Activated naive CD4-positive, alpha-beta T cell treated with anti-CD3 and anti-CD28 coated beads, Interleukin-2, amount 50 U/mL, for 24 hours (primary cell): Measurements from ENCODE around the gene FAM184A.
"Not testable (repeated sequence)": the region's sequence is repeated elsewhere in the genome, so short reads cannot be mapped to it uniquely, and the experiment has no call there.

Source experiments
- H3K27ac Mint-ChIP-seq: one replicate; pipeline ENCODE4 v1.8.0; 2021; ENCODE audit warnings: mild to moderate bottlenecking, mixed read lengths
- H3K27me3 Mint-ChIP-seq: one replicate; pipeline ENCODE4 v1.8.0; 2021; ENCODE audit warnings: mixed read lengths
- H3K36me3 Mint-ChIP-seq: one replicate; pipeline ENCODE4 v1.8.0; 2021; ENCODE audit warnings: mixed read lengths
- H3K4me1 Mint-ChIP-seq: one replicate; pipeline ENCODE4 v1.8.0; 2021; ENCODE audit warnings: mixed read lengths
- H3K4me3 Mint-ChIP-seq: one replicate; pipeline ENCODE4 v1.8.0; 2021; ENCODE audit warnings: mild to moderate bottlenecking, mixed read lengths
- H3K9me3 Mint-ChIP-seq: one replicate; pipeline ENCODE4 v1.8.0; 2021; ENCODE audit warnings: mixed read lengths

The FAM184A gene

DNA sequence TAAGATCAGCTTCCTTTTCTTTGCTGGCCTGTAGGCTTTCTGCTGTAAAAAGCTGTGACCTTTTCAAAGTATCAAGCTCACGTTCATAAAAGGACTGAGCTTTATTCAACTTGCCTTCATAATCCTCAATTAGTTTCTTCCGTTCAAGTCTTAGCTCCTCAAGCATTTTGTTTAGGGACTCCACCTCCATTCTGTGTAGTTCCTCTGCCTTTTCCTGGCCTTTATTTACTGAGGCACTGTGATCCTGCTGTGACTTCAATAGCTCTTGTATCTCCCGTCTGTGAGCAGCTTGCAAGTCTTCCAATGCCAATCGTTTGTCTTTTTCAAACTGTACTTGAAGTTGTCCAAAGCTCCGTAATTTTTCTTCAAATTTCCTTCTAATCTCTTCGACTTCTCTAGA, 54.4 kb downstream of the FAM184A start:
- H3K4me1 Mint-ChIP-seq = no peaks in the 10 kb centered on the region
- H3K27ac Mint-ChIP-seq = no peak overlapping the region
- peaks cover 5% of the 10 kb centered on the region for H3K36me3 Mint-ChIP-seq
- no peaks in the 10 kb centered on the region for H3K27me3 Mint-ChIP-seq
- H3K9me3 Mint-ChIP-seq = no peaks in the 10 kb centered on the region
- H3K4me3 Mint-ChIP-seq = no peak overlapping the region

DNA sequence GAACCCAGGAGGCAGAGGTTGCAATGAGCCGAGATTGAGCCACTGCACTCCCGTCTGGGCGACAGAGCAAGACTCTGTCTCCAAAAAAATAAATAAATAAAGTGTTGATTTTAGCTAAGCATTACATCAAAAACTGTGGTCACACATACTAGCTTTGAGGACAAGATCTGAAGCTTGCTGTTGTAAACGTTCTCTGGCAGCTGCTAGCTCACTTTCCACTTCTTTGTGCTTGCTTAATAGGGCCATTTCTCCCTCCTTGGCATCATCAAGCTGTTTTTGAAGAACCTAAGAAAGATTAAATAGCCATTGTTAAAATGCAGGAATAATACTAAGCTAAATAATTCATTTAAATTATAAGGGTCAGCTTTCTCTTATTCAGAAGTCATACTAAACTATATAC, 55.7 kb downstream of the FAM184A start:
- no peak overlapping the region for H3K4me3 Mint-ChIP-seq
- H3K27ac Mint-ChIP-seq = no peak overlapping the region
- no peaks in the 10 kb centered on the region for H3K27me3 Mint-ChIP-seq
- peaks cover 5% of the 10 kb centered on the region for H3K36me3 Mint-ChIP-seq
- H3K4me1 Mint-ChIP-seq = no peaks in the 10 kb centered on the region
- no peaks in the 10 kb centered on the region for H3K9me3 Mint-ChIP-seq

DNA sequence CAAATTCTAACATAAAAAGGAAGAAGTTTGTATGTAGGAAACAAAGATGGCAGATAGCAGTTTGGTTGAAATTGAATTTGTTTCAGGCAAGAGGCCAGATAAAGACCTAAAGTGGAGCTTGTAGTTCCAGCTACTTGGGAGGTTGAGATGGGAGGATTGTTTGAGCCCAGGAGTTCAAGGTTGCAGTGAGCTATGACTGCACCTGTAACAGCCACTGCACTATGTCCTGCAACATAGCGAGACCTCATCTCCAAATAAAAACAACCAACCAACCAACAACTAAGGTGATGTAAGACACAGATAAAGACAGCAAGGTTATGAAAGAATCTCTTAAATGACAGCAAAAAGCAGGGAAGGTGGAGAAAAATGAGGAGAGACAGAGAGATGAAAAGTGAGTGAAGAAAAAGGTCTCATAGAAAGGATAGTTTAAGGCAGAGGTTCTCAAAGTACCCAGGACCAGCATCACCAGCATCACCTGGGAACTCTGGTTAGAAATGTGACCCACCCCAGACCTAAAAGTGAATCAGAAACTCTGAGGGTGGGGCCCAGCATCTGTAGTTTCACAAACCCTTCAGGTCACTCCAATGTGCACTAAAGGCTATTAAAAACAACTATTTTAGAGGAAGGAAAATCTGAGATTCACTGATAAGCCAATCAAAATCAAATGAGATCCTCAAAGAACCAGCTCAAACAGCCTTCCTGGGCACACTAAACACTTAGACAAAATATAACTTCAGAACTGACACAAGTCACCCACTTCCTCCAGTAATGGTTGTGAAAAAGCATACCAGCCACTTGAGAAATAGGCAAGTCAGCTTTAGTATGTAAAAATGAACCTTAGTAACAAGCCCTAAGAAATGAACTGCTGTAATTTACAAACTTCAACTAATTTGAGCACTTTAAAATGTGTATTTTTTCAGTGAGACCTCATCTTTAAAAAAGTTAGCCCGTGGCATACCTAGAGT, 57.6 kb downstream of the FAM184A start:
- H3K9me3 Mint-ChIP-seq = no peaks in the 10 kb centered on the region

DNA sequence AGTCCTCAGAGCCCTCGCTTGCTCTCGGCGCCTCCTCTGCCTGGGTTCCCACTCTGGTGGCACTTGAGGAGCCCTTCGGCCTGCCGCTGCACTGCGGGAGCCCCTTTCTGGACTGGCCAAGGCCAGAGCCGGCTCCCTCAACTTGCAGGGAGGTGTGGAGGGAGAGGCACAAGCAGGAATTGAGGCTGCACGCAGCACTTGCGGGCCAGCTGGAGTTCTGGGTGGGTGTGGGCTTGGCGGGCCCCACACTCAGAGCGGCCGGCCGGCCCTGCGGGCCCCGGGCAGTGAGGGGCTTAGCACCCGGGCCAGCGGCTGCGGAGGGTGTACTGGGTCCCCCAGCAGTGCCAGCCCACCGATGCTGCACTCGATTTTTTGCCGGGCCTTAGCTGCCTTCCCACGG, 63.3 kb downstream of the FAM184A start:
- H3K27me3 Mint-ChIP-seq, H3K9me3 Mint-ChIP-seq: not testable (repeated sequence)

More for the DNA sequence above, 57.6 kb downstream of the FAM184A start:
- Mint-ChIP-seq H3K27me3 (no peaks in the 10 kb centered on the region), H3K4me3 (no peak overlapping the region), H3K36me3 (peaks cover 15% of the 10 kb centered on the region), H3K4me1 (no peaks in the 10 kb centered on the region), H3K27ac (no peak overlapping the region)

DNA sequence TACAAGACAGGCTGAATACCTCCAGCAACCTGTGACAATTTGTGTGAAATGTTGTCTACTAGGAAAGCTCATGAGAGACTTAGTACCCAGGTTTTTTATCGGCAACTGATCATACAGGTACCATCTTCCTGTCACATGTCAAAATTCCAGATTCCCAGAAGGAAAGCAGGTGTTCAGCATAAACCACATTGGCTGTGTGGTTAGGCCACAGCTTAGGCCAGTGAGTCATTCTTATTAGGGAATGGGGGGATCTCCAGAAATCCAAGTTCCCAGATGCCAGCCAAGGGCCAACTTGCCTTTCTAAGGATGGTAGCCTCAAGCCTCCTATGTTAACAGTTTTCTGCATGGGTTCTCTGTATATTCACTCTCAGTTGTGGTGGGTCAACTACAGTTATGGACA, 65.9 kb downstream of the FAM184A start:
- H3K27ac Mint-ChIP-seq = no peak overlapping the region
- H3K9me3 Mint-ChIP-seq = peaks cover 14% of the 10 kb centered on the region
- H3K4me3 Mint-ChIP-seq = no peak overlapping the region
- no peaks in the 10 kb centered on the region for H3K4me1 Mint-ChIP-seq
- H3K27me3 Mint-ChIP-seq = no peaks in the 10 kb centered on the region
- H3K36me3 Mint-ChIP-seq = peaks cover 41% of the 10 kb centered on the region

More for the DNA sequence above, 63.3 kb downstream of the FAM184A start:
- peaks cover 23% of the 10 kb centered on the region for H3K36me3 Mint-ChIP-seq
- not testable (repeated sequence) for H3K4me1 Mint-ChIP-seq, H3K4me3 Mint-ChIP-seq, H3K27ac Mint-ChIP-seq

DNA sequence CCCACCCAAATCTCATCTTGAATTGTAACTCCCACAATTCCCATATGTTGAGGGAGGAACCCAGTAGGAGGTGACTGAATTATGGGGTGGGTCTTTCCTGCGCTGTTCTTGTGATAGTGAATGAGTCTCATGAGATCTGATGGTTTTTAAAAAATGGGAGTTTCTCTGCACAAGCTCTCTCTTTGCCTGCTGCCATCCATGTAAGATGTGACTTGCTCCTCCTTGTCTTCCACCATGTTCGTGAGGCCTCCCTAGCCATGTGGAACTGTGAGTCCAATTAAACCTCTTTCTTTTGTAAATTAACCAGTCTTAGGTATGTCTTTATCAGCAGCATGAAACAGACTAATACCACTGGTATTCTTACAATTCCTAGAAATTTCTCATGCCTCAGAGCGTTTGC, 69.2 kb downstream of the FAM184A start:
- Mint-ChIP-seq H3K36me3 (peaks cover 32% of the 10 kb centered on the region), H3K9me3 (peaks cover 14% of the 10 kb centered on the region)
- H3K27ac Mint-ChIP-seq, H3K4me3 Mint-ChIP-seq, H3K27me3 Mint-ChIP-seq, H3K4me1 Mint-ChIP-seq: not testable (repeated sequence)

DNA sequence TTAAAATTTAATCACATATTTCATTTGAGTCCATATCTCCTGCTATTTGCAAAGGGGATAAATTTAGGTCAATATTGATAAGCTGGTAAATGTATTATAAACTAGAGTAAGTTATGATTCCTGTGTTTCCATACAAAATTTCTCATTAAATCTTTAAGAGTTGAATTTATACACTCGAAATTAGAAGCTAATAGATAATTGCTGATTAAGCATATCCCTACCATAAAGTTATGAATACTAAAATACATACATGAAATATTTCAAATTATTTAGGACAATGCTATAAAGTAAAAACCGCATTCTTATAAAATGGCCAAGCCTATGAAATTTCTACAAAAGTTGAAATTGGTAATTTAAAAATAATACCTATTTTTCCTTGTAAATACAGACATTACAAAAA, 71.5 kb downstream of the FAM184A start:
- no peaks in the 10 kb centered on the region for H3K4me1 Mint-ChIP-seq
- no peaks in the 10 kb centered on the region for H3K27me3 Mint-ChIP-seq
- peaks cover 28% of the 10 kb centered on the region for H3K36me3 Mint-ChIP-seq
- H3K4me3 Mint-ChIP-seq = no peak overlapping the region
- H3K27ac Mint-ChIP-seq = no peak overlapping the region
- H3K9me3 Mint-ChIP-seq = peaks cover 14% of the 10 kb centered on the region

DNA sequence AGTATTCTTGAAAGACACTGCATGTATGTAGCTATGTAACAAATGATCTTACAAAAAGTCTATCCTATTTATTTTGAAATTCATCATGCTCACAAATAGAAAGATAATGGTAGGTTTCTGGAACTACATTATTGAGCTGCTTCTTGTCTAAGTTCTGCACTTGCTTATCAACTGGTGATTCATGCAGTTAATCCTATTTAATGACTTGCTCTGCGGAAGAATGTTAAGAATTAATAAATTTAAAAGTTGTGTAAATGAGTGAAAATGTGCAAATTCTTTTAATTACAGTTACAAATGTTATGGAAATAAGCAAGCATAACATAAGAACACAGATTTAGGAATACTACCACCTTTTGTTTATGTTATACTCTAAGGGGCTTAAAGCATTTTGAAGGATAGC, 76.4 kb downstream of the FAM184A start:
- Mint-ChIP-seq H3K4me1 (peaks cover 10% of the 10 kb centered on the region), H3K36me3 (peaks cover 17% of the 10 kb centered on the region), H3K9me3 (no peaks in the 10 kb centered on the region), H3K4me3 (no peak overlapping the region), H3K27me3 (no peaks in the 10 kb centered on the region), H3K27ac (no peak overlapping the region)

DNA sequence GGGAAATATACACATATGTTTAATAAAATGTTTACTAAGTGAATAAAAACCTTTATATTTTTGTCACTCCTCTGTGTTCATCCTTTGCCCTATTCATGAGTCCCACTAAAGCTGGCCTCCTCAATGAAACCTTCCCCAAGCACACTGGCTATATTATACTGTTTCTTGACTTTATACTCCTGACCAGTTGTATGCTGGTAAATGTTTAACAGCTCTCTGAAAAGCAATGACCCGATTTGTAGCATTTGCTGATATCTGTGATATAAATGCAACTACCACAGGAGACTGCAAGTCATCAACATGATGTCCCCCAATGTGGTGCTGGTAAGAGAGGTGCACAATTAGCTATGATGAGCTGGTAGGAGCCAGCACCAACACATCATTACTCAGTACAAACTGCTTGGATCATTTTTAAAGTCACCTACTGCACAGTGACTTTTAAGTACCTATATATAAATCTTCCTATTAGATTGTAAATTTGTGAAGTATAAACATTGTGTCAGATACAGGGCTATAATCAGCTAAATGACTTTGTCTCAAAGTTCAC, 78.9 kb downstream of the FAM184A start:
- Mint-ChIP-seq H3K4me3 (no peak overlapping the region), H3K27ac (no peak overlapping the region), H3K27me3 (no peaks in the 10 kb centered on the region), H3K4me1 (peaks cover 10% of the 10 kb centered on the region), H3K9me3 (no peaks in the 10 kb centered on the region), H3K36me3 (peaks cover 15% of the 10 kb centered on the region)

DNA sequence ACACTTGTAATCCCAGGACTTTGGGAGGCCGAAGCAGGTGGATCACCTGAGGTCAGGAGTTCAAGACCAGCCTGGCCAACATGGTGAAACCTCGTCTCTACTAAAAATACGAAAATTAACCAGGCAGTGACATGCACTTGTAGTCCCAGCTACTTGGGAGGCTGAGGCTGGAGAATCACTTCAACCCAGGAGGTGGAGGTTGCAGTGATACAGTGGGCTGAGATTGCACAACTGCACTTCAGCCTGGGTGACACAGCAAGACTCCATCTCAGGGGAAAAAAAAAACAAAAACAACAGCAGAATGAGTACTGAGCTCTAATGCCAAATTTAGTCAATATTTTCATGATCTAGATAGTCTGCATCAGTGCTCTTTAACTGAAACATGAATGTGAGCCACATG, 81.0 kb downstream of the FAM184A start:
- not testable (repeated sequence) for H3K27ac Mint-ChIP-seq, H3K9me3 Mint-ChIP-seq, H3K27me3 Mint-ChIP-seq, H3K4me3 Mint-ChIP-seq
- peaks cover 10% of the 10 kb centered on the region for H3K4me1 Mint-ChIP-seq
- peaks cover 15% of the 10 kb centered on the region for H3K36me3 Mint-ChIP-seq

DNA sequence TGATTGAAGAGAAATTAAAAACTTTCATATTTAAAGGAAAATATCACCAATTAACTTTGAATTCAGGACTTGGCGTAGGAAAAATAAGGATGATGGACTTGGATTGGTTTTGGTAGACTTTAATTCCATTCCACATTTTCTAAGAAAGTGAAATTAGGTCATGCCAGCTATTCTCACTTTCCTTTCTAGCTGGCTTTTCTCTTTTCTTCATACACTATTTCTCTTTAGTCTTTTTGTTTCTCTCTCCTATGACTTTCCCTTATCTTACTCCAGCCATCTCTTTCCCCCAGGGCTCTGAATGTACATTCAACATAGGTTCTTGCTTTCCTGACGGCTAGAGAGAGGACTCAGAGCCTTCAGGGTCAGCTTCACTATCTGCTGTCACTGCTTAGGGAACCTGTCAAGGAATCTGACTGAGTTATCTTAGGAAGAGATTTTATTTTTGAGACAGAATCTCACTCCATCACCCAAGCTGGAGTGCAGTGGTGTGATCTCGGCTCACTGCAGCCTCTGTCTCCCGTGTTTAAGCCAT, 82.1 kb downstream of the FAM184A start:
- H3K4me3 Mint-ChIP-seq = no peak overlapping the region
- H3K4me1 Mint-ChIP-seq = peaks cover 10% of the 10 kb centered on the region
- H3K36me3 Mint-ChIP-seq = peaks cover 11% of the 10 kb centered on the region
- H3K9me3 Mint-ChIP-seq = no peaks in the 10 kb centered on the region
- no peak overlapping the region for H3K27ac Mint-ChIP-seq
- no peaks in the 10 kb centered on the region for H3K27me3 Mint-ChIP-seq

DNA sequence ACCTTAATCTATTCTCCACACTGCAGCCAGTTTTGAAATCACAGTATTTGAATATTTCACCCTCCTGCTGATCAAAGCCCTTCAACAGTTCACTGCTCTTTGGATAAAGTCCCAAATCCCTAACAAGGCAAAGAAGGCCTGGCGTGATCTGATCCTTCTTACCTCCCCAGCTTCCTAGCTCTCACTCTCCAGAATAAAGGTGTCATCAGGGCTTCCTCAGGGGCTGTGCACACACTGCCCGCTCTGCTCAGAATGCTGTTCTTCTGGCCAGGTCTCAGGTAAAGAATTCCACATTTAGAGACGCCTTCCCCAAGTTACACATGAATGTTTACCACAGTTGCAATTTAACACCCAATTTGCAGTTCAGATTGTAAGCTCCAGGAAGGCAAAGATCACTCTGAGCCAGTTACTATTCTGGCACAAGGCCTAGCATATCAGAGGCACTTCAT, 84.6 kb downstream of the FAM184A start:
- H3K36me3 Mint-ChIP-seq = peaks cover 5% of the 10 kb centered on the region

DNA sequence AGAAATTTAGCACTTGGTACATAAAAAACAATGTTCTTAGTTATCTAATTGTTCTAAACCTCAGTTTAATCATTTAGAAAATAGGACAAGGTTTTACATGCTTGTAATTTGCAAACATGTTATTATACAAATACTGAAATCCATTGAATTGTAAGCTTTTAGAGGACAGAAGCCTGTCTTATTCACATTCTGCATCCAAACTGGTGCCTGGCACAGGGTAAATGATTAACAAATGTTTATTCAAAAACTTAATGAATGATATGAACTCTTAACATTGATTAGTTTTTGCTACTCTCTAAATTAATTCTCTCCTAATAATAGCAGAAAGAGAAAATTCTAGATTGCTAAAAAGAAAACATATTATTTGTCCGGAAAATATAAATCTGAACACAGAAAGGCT, 85.1 kb downstream of the FAM184A start:
- no peak overlapping the region for H3K27ac Mint-ChIP-seq
- no peaks in the 10 kb centered on the region for H3K27me3 Mint-ChIP-seq
- peaks cover 5% of the 10 kb centered on the region for H3K4me1 Mint-ChIP-seq
- no peaks in the 10 kb centered on the region for H3K9me3 Mint-ChIP-seq
- no peak overlapping the region for H3K4me3 Mint-ChIP-seq
- H3K36me3 Mint-ChIP-seq = peaks cover 1% of the 10 kb centered on the region

More for the DNA sequence above, 84.6 kb downstream of the FAM184A start:
- no peaks in the 10 kb centered on the region for H3K27me3 Mint-ChIP-seq
- H3K4me3 Mint-ChIP-seq = no peak overlapping the region
- H3K9me3 Mint-ChIP-seq = no peaks in the 10 kb centered on the region
- H3K4me1 Mint-ChIP-seq = peaks cover 10% of the 10 kb centered on the region
- H3K27ac Mint-ChIP-seq = no peak overlapping the region

DNA sequence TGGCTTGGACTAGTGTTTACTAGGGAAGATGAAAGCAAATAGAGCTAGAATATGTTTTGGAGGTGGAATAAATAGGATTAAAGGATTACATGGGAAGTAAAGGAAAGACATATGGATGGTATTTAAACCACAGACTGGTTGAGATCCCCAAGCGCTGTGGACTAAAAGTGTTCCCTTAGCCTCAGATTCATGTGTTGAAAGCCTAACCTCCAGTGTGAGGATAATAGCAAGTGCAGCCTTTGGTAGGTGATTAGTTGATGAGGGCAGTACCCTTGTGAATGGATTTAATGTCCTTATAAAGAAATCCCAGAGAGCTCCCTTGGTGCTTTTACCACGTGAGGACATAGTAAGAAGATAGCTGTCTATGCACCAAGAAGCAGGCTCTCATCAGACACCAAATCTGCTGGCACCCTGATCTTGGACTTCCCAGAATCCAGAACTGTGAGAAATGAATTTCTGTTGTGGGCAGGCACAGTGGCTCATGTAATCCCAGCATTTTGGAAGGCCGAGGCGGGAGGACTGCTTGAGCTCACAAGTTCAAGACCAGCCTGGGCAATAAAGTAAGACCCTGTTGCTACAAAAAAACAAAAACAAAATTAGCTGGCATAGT, 86.2 kb downstream of the FAM184A start:
- H3K36me3 Mint-ChIP-seq = no peaks in the 10 kb centered on the region
- H3K27ac Mint-ChIP-seq = peak overlapping the region; percentile 52
- no peaks in the 10 kb centered on the region for H3K4me1 Mint-ChIP-seq
- no peaks in the 10 kb centered on the region for H3K9me3 Mint-ChIP-seq
- no peaks in the 10 kb centered on the region for H3K27me3 Mint-ChIP-seq
- no peak overlapping the region for H3K4me3 Mint-ChIP-seq

DNA sequence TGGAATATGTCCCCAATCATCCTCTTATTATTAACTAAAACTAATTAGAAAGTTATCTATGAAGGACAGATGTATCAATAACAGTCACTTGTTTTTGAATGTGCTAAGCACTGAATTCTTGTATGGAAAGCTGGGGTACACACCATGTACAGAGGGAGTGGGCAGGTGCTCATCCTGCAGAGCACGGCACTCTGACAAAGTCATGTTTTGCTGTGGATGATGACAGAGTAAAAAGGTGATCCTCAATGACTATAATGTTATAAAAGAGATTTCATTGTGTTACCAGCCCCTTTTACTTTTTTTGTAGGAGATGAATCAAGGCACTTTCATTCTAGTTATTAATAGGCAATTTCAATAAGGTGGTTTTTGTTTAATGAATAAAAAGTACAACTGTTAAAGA, 92.2 kb downstream of the FAM184A start:
- H3K4me3 Mint-ChIP-seq = no peak overlapping the region
- no peak overlapping the region for H3K27ac Mint-ChIP-seq
- no peaks in the 10 kb centered on the region for H3K4me1 Mint-ChIP-seq
- H3K36me3 Mint-ChIP-seq = no peaks in the 10 kb centered on the region
- H3K9me3 Mint-ChIP-seq = no peaks in the 10 kb centered on the region
- H3K27me3 Mint-ChIP-seq = no peaks in the 10 kb centered on the region
